OCI-LY7 (cell line): ENCODE data around the gene MAP7D2. TPM values are rescaled to one million over a fixed set of nuclear protein-coding genes. Genes with fewer than 3 reads are reported as not detected.

Experiments
- BruUV-seq: library from RNA; stranded (reverse); fragments of 400-500 nt; replicated peaks from 2 replicates; lab custom pipeline; 2021; lab: Mats Ljungman, UMichigan
- CTCF ChIA-PET: fragments of 300-600 bp; sonication (Branson Sonifier 250); formaldehyde crosslinking; loops from one replicate; lab custom pipeline; 2022; ENCODE audit warnings: antibody characterized with exemption; ENCODE audit not compliant: unreplicated experiment; lab: Charles Lee
- POLR2A ChIA-PET: fragments of 300-600 bp; sonication (Branson Sonifier 250); formaldehyde crosslinking; loops from one replicate; lab custom pipeline; 2022; ENCODE audit warnings: antibody characterized with exemption; lab: Charles Lee
- DNase-seq: peaks from one replicate; pipeline ENCODE4 v3.0.0-alpha.2; 2015; ENCODE audit warnings: low spot score
- H2AFZ ChIP-seq: fragments of 200-600 bp; sonication (generic), shearing (Covaris generic); 2 replicates; pipeline ENCODE4 v1.6.1; 2014; ENCODE audit warnings: mild to moderate bottlenecking, antibody characterized with exemption, low read length, moderate library complexity
- H3K27ac ChIP-seq: fragments of 200-600 bp; sonication (generic); 2 replicates; pipeline ENCODE4 v1.5.1; 2014; ENCODE audit warnings: mixed run types, low read depth, mild to moderate bottlenecking, moderate library complexity, low read length, inconsistent platforms; ENCODE audit not compliant: poor library complexity, severe bottlenecking
- H3K36me3 ChIP-seq: fragments of 200-600 bp; sonication (generic); 2 replicates; pipeline ENCODE4 v1.6.1; 2014; ENCODE audit warnings: mild to moderate bottlenecking, antibody characterized with exemption, low read length, moderate library complexity, mixed read lengths; ENCODE audit not compliant: insufficient read depth
- H3K4me1 ChIP-seq: fragments of 200-600 bp; sonication (generic); 2 replicates; pipeline ENCODE4 v1.5.1; 2014; ENCODE audit warnings: mild to moderate bottlenecking, low read length; ENCODE audit not compliant: insufficient read depth, poor library complexity, severe bottlenecking
- H3K4me2 ChIP-seq: fragments of 200-600 bp; sonication (generic); 2 replicates; pipeline ENCODE4 v1.6.1; 2014; ENCODE audit warnings: mild to moderate bottlenecking, low read length
- H3K4me3 ChIP-seq: fragments of 200-600 bp; sonication (generic); 2 replicates; pipeline ENCODE4 v1.5.1; 2014; ENCODE audit warnings: mild to moderate bottlenecking, low read depth, low read length; ENCODE audit not compliant: poor library complexity, severe bottlenecking
- H3K79me2 ChIP-seq: fragments of 200-600 bp; sonication (generic); 2 replicates; pipeline ENCODE4 v1.6.1; 2016; ENCODE audit warnings: low read depth, mild to moderate bottlenecking, low read length, moderate library complexity, mixed read lengths; ENCODE audit not compliant: insufficient read depth
- H3K9me2 ChIP-seq: fragments of 200-600 bp; sonication (generic); 2 replicates; pipeline ENCODE4 v1.6.1; 2016; ENCODE audit warnings: mild to moderate bottlenecking, low read length, mixed read lengths; ENCODE audit not compliant: insufficient read depth
- H3K9me3 ChIP-seq: fragments of 200-600 bp; sonication (generic); 2 replicates; pipeline ENCODE4 v1.6.1; 2014; ENCODE audit warnings: mild to moderate bottlenecking, mixed run types, low read length, mixed read lengths
- H4K20me1 ChIP-seq: fragments of 200-600 bp; sonication (generic); 2 replicates; pipeline ENCODE4 v1.6.1; 2014; ENCODE audit warnings: mild to moderate bottlenecking, antibody characterized with exemption, low read length, moderate library complexity, mixed read lengths; ENCODE audit not compliant: insufficient read depth
- EZH2phosphoT487 ChIP-seq: fragments of 200-600 bp; sonication (generic); IDR thresholded peaks from 2 replicates; pipeline ENCODE4 v1.6.1; 2018; ENCODE audit warnings: low read depth, borderline replicate concordance, mild to moderate bottlenecking, mixed run types, antibody characterized with exemption, low read length, moderate library complexity, mixed read lengths
- intact Hi-C: fragments of 100-400 bp; cut with micrococcal nuclease; formaldehyde crosslinking; loops from one replicate; pipeline ENCODE4 v1.10.0; 2022; ENCODE audit not compliant: unreplicated experiment
- total RNA-seq, 2 experiments: library from RNA; depleted of rRNA in 1 of 2; stranded (reverse); fragments of >200 nt in 1 of 2; shearing (Covaris generic) in 1 of 2; gene quantifications; 2 replicates each; pipeline ENCODE4 v1.2.3, GENCODE V29; 2014 to 2022
- TF ChIP-seq, protein P1 (sequence below): fragments of 200-600 bp; sonication (generic); conservative IDR thresholded peaks from 2 replicates; pipeline ENCODE4 v1.5.1; 2014; ENCODE audit warnings: mild to moderate bottlenecking, antibody characterized with exemption, low read length, moderate library complexity, mixed read lengths

Gene MAP7D2
- total RNA-seq, 2 experiments from 2014 or later, result 0.13 TPM; not detected in 1

DNA sequence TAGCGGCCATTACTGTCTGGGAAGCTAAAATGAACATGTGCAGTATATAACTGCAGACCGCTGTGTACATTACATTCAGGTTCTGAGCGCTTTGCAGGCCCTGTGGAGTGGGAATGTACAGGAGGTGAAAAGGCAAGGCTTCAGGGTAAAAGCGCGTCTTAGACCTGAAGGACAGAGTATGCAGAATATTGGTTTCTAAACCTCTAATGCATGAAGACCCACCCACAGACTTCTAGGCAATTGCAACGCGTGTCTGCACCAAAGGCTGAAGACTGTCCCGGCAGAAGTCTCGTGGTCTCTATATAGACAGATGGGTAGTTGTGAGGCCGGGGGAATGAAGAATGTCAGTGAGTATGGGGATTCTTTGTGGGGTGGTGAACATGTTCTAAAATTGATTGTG is 5.4 kb downstream of the MAP7D2 start:
- POLR2A ChIA-PET, result interaction anchor here (0.6 kb wide), 1 partner anchor 9 kb away, joined by 3 read pairs; no protein-coding TSS in a partner anchor

GRCh38 chrX:20101934-20102581 is 14.6 kb downstream of the MAP7D2 start:
- Histone ChIP-seq H3K79me2 (no peaks in the 10 kb centered on the region), H4K20me1 (no peaks in the 10 kb centered on the region), H3K9me3 (no peaks in the 10 kb centered on the region), H3K4me2 (no peak overlapping the region), H3K4me1 (no peaks in the 10 kb centered on the region), H3K27ac (no peak overlapping the region), H3K4me3 (no peak overlapping the region), H3K9me2 (no peaks in the 10 kb centered on the region), H2AFZ (no peak overlapping the region), H3K36me3 (no peaks in the 10 kb centered on the region)
- POLR2A ChIA-PET, result no interaction called here
- DNase-seq, result no peak
- no peak for TF ChIP-seq EZH2phosphoT487
- TF ChIP-seq, protein P1, sequence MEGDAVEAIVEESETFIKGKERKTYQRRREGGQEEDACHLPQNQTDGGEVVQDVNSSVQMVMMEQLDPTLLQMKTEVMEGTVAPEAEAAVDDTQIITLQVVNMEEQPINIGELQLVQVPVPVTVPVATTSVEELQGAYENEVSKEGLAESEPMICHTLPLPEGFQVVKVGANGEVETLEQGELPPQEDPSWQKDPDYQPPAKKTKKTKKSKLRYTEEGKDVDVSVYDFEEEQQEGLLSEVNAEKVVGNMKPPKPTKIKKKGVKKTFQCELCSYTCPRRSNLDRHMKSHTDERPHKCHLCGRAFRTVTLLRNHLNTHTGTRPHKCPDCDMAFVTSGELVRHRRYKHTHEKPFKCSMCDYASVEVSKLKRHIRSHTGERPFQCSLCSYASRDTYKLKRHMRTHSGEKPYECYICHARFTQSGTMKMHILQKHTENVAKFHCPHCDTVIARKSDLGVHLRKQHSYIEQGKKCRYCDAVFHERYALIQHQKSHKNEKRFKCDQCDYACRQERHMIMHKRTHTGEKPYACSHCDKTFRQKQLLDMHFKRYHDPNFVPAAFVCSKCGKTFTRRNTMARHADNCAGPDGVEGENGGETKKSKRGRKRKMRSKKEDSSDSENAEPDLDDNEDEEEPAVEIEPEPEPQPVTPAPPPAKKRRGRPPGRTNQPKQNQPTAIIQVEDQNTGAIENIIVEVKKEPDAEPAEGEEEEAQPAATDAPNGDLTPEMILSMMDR, result no peak
- no TSS peak for BruUV-seq
- intact Hi-C loops, result no loop called here
- CTCF ChIA-PET, result no interaction called here

More for the DNA sequence above, 5.4 kb downstream of the MAP7D2 start:
- H3K4me1 ChIP-seq, result no peaks in the 10 kb centered on the region
- no TSS peak for BruUV-seq
- intact Hi-C loops, result no loop called here
- H4K20me1 ChIP-seq, result no peaks in the 10 kb centered on the region
- no peaks in the 10 kb centered on the region for H3K36me3 ChIP-seq
- H3K27ac ChIP-seq, result no peak overlapping the region
- no peak for TF ChIP-seq EZH2phosphoT487
- TF ChIP-seq, protein P1, result no peak
- no peaks in the 10 kb centered on the region for H3K9me2 ChIP-seq
- CTCF ChIA-PET, result no interaction called here
- no peaks in the 10 kb centered on the region for H3K9me3 ChIP-seq
- H2AFZ ChIP-seq, result no peak overlapping the region
- H3K4me2 ChIP-seq, result no peak overlapping the region
- no peaks in the 10 kb centered on the region for H3K79me2 ChIP-seq
- no peak overlapping the region for H3K4me3 ChIP-seq
- DNase-seq, result no peak

DNA sequence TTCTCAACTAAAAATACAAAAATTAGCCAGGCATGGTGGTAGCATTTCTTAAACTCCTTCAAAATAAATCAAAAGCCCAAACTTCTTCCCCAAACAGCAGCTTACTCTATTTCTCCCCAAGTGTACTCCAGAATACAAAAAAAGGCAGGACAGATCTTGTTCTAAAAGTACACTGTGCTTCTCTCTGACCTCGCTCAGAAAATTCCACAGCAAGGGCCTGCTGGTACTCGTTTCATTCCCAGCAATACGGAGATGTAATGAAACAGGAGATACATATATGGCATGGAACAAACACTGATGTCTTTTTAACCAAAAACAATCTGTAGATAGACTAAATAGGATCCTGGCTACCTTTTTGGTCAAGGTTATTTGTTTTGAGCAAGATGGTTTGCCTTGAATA is 25.2 kb downstream of the MAP7D2 start:
- Histone ChIP-seq H2AFZ (no peak overlapping the region), H3K27ac (no peak overlapping the region), H3K36me3 (no peaks in the 10 kb centered on the region), H4K20me1 (no peaks in the 10 kb centered on the region), H3K4me1 (no peaks in the 10 kb centered on the region), H3K4me2 (no peak overlapping the region), H3K79me2 (no peaks in the 10 kb centered on the region), H3K9me3 (no peaks in the 10 kb centered on the region), H3K4me3 (no peak overlapping the region), H3K9me2 (no peaks in the 10 kb centered on the region)
- ChIA-PET POLR2A (interaction anchor here (0.6 kb wide), 1 partner anchor 50 kb away, joined by 3 read pairs; no protein-coding TSS in a partner anchor), CTCF (no interaction called here)
- DNase-seq, result no peak
- no TSS peak for BruUV-seq
- intact Hi-C loops, result no loop called here
- TF ChIP-seq EZH2phosphoT487, result no peak
